ENCODE measurements around the gene SLAMF9. TPM values are rescaled to one million over a fixed set of nuclear protein-coding genes. Genes with fewer than 3 reads are reported as not detected.

The SLAMF9 gene
- total RNA-seq, 1 experiment from 2014 or later, result not detected

DNA sequence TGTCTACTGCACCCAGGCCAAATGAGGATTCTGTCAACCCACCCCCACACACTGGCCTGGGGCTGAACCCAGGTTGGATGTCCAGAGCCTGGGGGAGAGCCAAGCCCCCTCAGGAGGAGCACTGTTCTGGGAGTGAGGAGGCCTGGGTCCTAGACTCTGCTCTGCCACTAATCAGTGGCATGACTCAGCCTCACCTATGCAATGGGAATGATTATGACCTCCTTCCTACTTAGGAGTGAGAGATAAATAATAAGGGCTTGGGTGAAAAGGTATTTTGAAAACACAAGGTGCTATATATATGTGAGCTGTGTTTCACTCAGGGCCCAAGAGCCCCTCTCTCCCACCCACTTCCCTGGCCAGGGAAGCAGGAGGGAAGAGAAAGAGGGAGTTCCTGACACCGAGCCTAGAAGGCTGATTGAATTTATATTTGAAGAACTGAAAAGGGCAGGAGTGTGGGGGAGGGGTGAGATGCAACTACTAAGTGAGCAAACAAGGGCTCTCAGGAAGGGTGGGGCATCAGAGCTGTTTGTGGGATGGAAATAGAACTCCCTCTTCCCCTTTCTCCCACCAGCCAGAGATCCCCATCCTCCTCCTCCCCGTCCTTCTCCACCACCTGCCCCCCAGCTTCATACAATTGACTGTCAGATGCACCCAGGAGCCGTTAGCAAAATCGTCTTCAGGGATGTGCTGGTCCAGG is 16.8 kb downstream of the SLAMF9 start:
- H4K20me1 ChIP-seq (ENCODE audit: control insufficient read depth, insufficient read depth, insufficient read length), result no peaks in the 10 kb centered on the region
- H4K5ac ChIP-seq (ENCODE audit: insufficient read length, low read depth, low read length), result no peak overlapping the region
- no peaks in the 10 kb centered on the region for H3K9me3 ChIP-seq (ENCODE audit: control insufficient read depth, low read depth, low read length)
- no peak overlapping the region for H4K8ac ChIP-seq (replicated peaks; ENCODE audit: insufficient read length, low read depth, low read length)
- no peak overlapping the region for H3K18ac ChIP-seq (ENCODE audit: insufficient read length, low read depth, low read length)
- no peak overlapping the region for H2BK15ac ChIP-seq (ENCODE audit: low read depth, low read length)
- no peaks in the 10 kb centered on the region for H3K79me1 ChIP-seq (ENCODE audit: insufficient read depth, low read depth, low read length, poor library complexity, severe bottlenecking)
- H3K23me2 ChIP-seq (ENCODE audit: insufficient read length, low read depth, low read length, poor library complexity, severe bottlenecking), result no peaks in the 10 kb centered on the region
- H3K27me3 ChIP-seq (ENCODE audit: insufficient read depth, low read length), result no peaks in the 10 kb centered on the region
- H2AFZ ChIP-seq (ENCODE audit: low read length), result no peak overlapping the region
- H3K9ac ChIP-seq (ENCODE audit: extremely low read depth, insufficient read length, low read length), result no peak overlapping the region
- H3K56ac ChIP-seq (ENCODE audit: insufficient read length, low read depth, low read length), result no peak overlapping the region
- H3K4me1 ChIP-seq (ENCODE audit: insufficient read depth, low read length), result no peaks in the 10 kb centered on the region; the same call in 1 of the 2 replicates
- no peaks in the 10 kb centered on the region for H3K79me2 ChIP-seq (ENCODE audit: insufficient read depth, low read length)
- no peak overlapping the region for H3T11ph ChIP-seq (ENCODE audit: low read length)
- peaks cover 1% of the 10 kb centered on the region; the same call in 1 of the 2 replicates for H3K27me3 Mint-ChIP-seq (ENCODE audit: low read depth)
- TF ChIP-seq, protein P1, sequence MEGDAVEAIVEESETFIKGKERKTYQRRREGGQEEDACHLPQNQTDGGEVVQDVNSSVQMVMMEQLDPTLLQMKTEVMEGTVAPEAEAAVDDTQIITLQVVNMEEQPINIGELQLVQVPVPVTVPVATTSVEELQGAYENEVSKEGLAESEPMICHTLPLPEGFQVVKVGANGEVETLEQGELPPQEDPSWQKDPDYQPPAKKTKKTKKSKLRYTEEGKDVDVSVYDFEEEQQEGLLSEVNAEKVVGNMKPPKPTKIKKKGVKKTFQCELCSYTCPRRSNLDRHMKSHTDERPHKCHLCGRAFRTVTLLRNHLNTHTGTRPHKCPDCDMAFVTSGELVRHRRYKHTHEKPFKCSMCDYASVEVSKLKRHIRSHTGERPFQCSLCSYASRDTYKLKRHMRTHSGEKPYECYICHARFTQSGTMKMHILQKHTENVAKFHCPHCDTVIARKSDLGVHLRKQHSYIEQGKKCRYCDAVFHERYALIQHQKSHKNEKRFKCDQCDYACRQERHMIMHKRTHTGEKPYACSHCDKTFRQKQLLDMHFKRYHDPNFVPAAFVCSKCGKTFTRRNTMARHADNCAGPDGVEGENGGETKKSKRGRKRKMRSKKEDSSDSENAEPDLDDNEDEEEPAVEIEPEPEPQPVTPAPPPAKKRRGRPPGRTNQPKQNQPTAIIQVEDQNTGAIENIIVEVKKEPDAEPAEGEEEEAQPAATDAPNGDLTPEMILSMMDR (conservative IDR thresholded peaks at IDR 0.05), result no peak
- WGBS (ENCODE audit: extremely low coverage, insufficient read length, low lambda C conversion rate), result no CpG with 5 or more reads among the region's 4 CpGs
- H3K4ac ChIP-seq (ENCODE audit: low read depth, low read length), result no peak overlapping the region
- no peak overlapping the region for H2BK120ac ChIP-seq (ENCODE audit: low read depth, low read length, poor library complexity, severe bottlenecking)
- peaks cover 42 to 43% of the 10 kb centered on the region in 2 experiments for H3K4me1 Mint-ChIP-seq
- no peak overlapping the region for H2BK20ac ChIP-seq (ENCODE audit: low read depth, low read length, poor library complexity, severe bottlenecking)
- peaks cover 20 to 27% (median 22%) of the 10 kb centered on the region in 3 experiments for H3K36me3 Mint-ChIP-seq (ENCODE audit: insufficient read depth in 1 of 3, low read depth in 3 of 3)
- H3K27ac Mint-ChIP-seq, result peak overlapping the region in 1 of 3 experiments; percentile 60; a peak in 1 of 7 replicates
- no peak overlapping the region for H2AK5ac ChIP-seq (ENCODE audit: insufficient read length, low read length)
- no peaks in the 10 kb centered on the region for H3K9me3 Mint-ChIP-seq
- no peak overlapping the region for H3K27ac ChIP-seq (ENCODE audit: insufficient read length, low read depth, low read length)
- H2BK5ac ChIP-seq (ENCODE audit: insufficient read length, low read length), result no peak overlapping the region
- DNase-seq, result no peak
- no peak overlapping the region for H3K14ac ChIP-seq (ENCODE audit: insufficient read depth, low read length)
- H4K91ac ChIP-seq (ENCODE audit: insufficient read length, low read depth, low read length), result no peak overlapping the region
- H2BK12ac ChIP-seq (ENCODE audit: insufficient read length, low read depth, low read length), result no peak overlapping the region
- no peak overlapping the region; a peak in 1 of 5 replicates for H3K4me3 Mint-ChIP-seq
- no peak overlapping the region for H3K4me2 ChIP-seq (ENCODE audit: insufficient read depth, insufficient read length, low read length)
- H3K23ac ChIP-seq (ENCODE audit: insufficient read length, low read depth, low read length), result no peak overlapping the region

Data from H9 (cell line).